OCI-LY7 (cell line): Measurements from ENCODE around the gene PPP2R2B.

Source experiments
- EZH2phosphoT487 ChIP-seq: fragments of 200-600 bp; sonication (generic); IDR thresholded peaks from 2 replicates; pipeline ENCODE4 v1.6.1; 2018; ENCODE audit warnings: low read depth, borderline replicate concordance, mild to moderate bottlenecking, mixed run types, antibody characterized with exemption, low read length, moderate library complexity, mixed read lengths
- TF ChIP-seq, protein P1 (sequence below): fragments of 200-600 bp; sonication (generic); conservative IDR thresholded peaks from 2 replicates; pipeline ENCODE4 v1.5.1; 2014; ENCODE audit warnings: mild to moderate bottlenecking, antibody characterized with exemption, low read length, moderate library complexity, mixed read lengths

DNA sequence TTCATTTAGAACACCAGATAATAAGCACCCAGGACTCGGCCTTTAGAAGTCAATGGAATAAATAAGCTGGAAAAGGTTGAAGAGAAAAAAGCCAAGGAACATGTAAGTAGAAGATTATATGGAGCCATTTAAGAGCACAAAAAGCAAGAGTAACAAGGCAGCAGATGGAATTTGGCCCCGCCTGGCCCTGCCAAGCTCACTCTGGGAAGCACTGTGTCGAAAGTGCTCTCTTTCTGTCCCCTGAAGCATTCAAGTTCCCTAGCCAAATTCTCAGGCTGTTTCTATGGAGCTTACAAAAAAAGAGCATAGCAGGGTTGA, 289.6 kb downstream of the PPP2R2B start:
- TF ChIP-seq EZH2phosphoT487 = no peak
- TF ChIP-seq, protein P1, sequence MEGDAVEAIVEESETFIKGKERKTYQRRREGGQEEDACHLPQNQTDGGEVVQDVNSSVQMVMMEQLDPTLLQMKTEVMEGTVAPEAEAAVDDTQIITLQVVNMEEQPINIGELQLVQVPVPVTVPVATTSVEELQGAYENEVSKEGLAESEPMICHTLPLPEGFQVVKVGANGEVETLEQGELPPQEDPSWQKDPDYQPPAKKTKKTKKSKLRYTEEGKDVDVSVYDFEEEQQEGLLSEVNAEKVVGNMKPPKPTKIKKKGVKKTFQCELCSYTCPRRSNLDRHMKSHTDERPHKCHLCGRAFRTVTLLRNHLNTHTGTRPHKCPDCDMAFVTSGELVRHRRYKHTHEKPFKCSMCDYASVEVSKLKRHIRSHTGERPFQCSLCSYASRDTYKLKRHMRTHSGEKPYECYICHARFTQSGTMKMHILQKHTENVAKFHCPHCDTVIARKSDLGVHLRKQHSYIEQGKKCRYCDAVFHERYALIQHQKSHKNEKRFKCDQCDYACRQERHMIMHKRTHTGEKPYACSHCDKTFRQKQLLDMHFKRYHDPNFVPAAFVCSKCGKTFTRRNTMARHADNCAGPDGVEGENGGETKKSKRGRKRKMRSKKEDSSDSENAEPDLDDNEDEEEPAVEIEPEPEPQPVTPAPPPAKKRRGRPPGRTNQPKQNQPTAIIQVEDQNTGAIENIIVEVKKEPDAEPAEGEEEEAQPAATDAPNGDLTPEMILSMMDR = no peak
